HepG2 (cell line): ENCODE data around the gene CD248. TPM values are rescaled to one million over a fixed set of nuclear protein-coding genes. Genes with fewer than 3 reads are reported as not detected.

Experiments used
- ARHGAP35 ChIP-seq: sonication (generic); formaldehyde crosslinking; IDR thresholded peaks from 2 replicates; pipeline ENCODE4 v1.9.0; 2022; ENCODE audit warnings: mild to moderate bottlenecking, inconsistent platforms, moderate library complexity, missing genetic modification reagents, borderline replicate concordance
- ATF1 ChIP-seq: IDR thresholded peaks from 2 replicates; pipeline ENCODE4 v1.6.1; 2016; ENCODE audit warnings: mild to moderate bottlenecking, control low read depth
- CTCF ChIP-seq: sonication (generic); formaldehyde crosslinking; IDR thresholded peaks from 2 replicates; pipeline ENCODE4 v1.5.0; 2020; ENCODE audit warnings: mild to moderate bottlenecking, missing genetic modification reagents, moderate library complexity
- FOSL1 ChIP-seq: sonication (generic); formaldehyde crosslinking; IDR thresholded peaks from 2 replicates; pipeline ENCODE4 v1.9.0; 2021; ENCODE audit warnings: missing genetic modification reagents, borderline replicate concordance
- FOXM1 ChIP-seq: sonication (generic); formaldehyde crosslinking; IDR thresholded peaks from 2 replicates; pipeline ENCODE4 v1.5.0; 2020; ENCODE audit warnings: missing genetic modification reagents
- GATA4 ChIP-seq: sonication (generic); IDR thresholded peaks from 2 replicates; pipeline ENCODE4 v1.6.1; 2016; ENCODE audit warnings: antibody characterized with exemption, low read depth, borderline replicate concordance
- MBNL3 ChIP-seq: fragments of 250-450 bp; sonication (Bioruptor Pico); conservative IDR thresholded peaks from 2 replicates; pipeline ENCODE4 v1.8.0; 2022; ENCODE audit warnings: mild to moderate bottlenecking, inconsistent platforms
- NRL ChIP-seq: sonication (generic); formaldehyde crosslinking; IDR thresholded peaks from 2 replicates; pipeline ENCODE4 v1.5.0; 2020; ENCODE audit warnings: missing genetic modification reagents, mild to moderate bottlenecking, moderate library complexity, borderline replicate concordance
- ONECUT2 ChIP-seq: sonication (generic); formaldehyde crosslinking; IDR thresholded peaks from 2 replicates; pipeline ENCODE4 v1.4.0; 2020; ENCODE audit warnings: missing genetic modification reagents
- THAP8 ChIP-seq: sonication (generic); formaldehyde crosslinking; IDR thresholded peaks from 2 replicates; pipeline ENCODE4 v1.5.1; 2020; ENCODE audit warnings: missing genetic modification reagents, mild to moderate bottlenecking, borderline replicate concordance
- ZNF12 ChIP-seq: sonication (generic); formaldehyde crosslinking; IDR thresholded peaks from 2 replicates; pipeline ENCODE4 v1.5.0; 2020; ENCODE audit warnings: missing genetic modification reagents
- ZNF264 ChIP-seq: sonication (generic); formaldehyde crosslinking; IDR thresholded peaks from 2 replicates; pipeline ENCODE4 v1.4.0; 2020; ENCODE audit warnings: missing genetic modification reagents
- ZNF646 ChIP-seq: sonication (generic); formaldehyde crosslinking; IDR thresholded peaks from 2 replicates; pipeline ENCODE4 v1.9.0; 2021; ENCODE audit warnings: mild to moderate bottlenecking, missing genetic modification reagents
- ZNF749 ChIP-seq: sonication (generic); formaldehyde crosslinking; IDR thresholded peaks from 2 replicates; pipeline ENCODE4 v1.8.0; 2022; ENCODE audit warnings: mild to moderate bottlenecking, missing genetic modification reagents, moderate library complexity, borderline replicate concordance
- ZSCAN31 ChIP-seq: sonication (generic); formaldehyde crosslinking; IDR thresholded peaks from 2 replicates; pipeline ENCODE4 v1.5.0; 2020; ENCODE audit warnings: low read depth, mild to moderate bottlenecking, missing genetic modification reagents
- polyA plus RNA-seq, 8 experiments: library from polyadenylated mRNA; depleted of rRNA in 3 of 8; stranded (reverse) in 7 of 8; unstranded in 1 of 8; fragments of >200 nt; fragmentation: Illumina TruSeq in 4 of 8; extraction: Trizol in 4 of 8; gene quantifications; 2 replicates each; pipeline versions ENCODE4 v1.2.1 to v1.2.3, GENCODE V29; 2011 to 2016; ENCODE audit warnings: low read depth in 4 of 8, missing spikeins in 1 of 8, mixed read lengths in 1 of 8; ENCODE audit not compliant: insufficient read depth in 1 of 8
- total RNA-seq, 5 experiments: library from RNA; depleted of rRNA; stranded (reverse); fragments of >200 nt; fragmentation: Illumina TruSeq; extraction: Trizol; gene quantifications; 2 replicates each; pipeline ENCODE4 v1.2.3, GENCODE V29; 2016; ENCODE audit warnings: low read depth in 1 of 5
- TF ChIP-seq, protein P1 (sequence below): sonication (generic); formaldehyde crosslinking; IDR thresholded peaks from 2 replicates; pipeline ENCODE4 v1.5.0; 2020; ENCODE audit warnings: missing genetic modification reagents, mild to moderate bottlenecking, borderline replicate concordance
- TF ChIP-seq, protein P2 (sequence below): IDR thresholded peaks from 2 replicates; pipeline ENCODE4 v1.6.1; 2016; ENCODE audit warnings: missing biosample characterization, missing genetic modification reagents, low read depth

CD248 gene
- total and polyA plus RNA-seq, 2 of the 13 experiments (the other 11 are each of a cell fraction or from before 2014, with no cell fraction given) = 0.25 to 0.35 TPM

DNA sequence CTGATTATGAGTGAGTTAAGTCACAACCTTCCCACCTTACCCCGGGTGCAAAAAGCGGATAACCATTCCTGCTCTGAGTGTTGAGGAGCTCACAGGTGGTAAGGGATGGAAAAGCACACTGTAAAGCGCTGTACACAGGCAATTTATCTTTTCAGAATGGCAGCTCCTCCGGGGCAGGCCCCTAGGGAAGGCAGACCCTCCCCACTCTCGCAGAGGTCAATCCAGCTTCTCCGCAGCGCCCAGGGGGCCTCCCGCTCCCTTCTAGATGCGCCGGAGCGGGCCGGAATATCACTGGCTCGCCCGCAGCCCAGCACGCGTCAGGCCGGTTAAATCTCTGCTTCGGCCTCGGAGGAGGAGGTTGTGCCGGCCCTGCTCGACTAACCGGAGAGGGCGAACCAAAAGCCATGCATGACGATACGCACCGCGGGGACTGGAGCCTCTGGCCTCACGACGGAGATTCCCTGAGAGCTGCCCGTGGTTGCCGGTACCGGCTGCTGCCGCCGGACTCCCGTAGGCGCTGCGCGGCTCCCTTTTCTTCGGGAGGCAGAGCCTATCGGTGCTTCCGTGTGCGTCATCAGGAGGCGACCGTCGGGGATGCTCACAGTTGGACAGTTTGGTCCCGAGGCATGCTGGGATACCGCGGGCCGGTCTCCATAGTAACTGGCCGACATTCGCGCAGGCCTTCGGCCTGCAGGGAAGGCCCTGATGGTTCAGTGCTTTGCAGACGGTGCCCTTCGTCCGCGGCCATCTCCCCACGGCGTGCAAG is 27.9 kb upstream of the CD248 start, which contains the start of gene BRMS1 (continued):
- TF ChIP-seq ZNF646 (no peak), FOSL1 (CRISPR knock-in tag) (no peak), FOXM1 (CRISPR knock-in tag) (no peak), MBNL3 (CRISPR knock-in tag) (no peak), CTCF (CRISPR knock-in tag) (peak; percentile 35), ONECUT2 (CRISPR knock-in tag) (no peak), ZNF264 (peak; percentile 38; the same call in 1 of the 2 replicates), GATA4 (peak; percentile 35; the same call in 1 of the 2 replicates), NRL (CRISPR knock-in tag) (peak; percentile 57; the same call in 1 of the 2 replicates), ZNF12 (CRISPR knock-in tag) (no peak), ATF1 (CRISPR knock-in tag) (peak; percentile 99), THAP8 (no peak), ZSCAN31 (CRISPR knock-in tag) (no peak), ZNF749 (CRISPR knock-in tag) (no peak), ARHGAP35 (no peak; the same call in 1 of the 2 replicates)
- TF ChIP-seq, protein P1, sequence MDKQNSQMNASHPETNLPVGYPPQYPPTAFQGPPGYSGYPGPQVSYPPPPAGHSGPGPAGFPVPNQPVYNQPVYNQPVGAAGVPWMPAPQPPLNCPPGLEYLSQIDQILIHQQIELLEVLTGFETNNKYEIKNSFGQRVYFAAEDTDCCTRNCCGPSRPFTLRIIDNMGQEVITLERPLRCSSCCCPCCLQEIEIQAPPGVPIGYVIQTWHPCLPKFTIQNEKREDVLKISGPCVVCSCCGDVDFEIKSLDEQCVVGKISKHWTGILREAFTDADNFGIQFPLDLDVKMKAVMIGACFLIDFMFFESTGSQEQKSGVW (CRISPR knock-in tag) = no peak
- TF ChIP-seq, protein P2, sequence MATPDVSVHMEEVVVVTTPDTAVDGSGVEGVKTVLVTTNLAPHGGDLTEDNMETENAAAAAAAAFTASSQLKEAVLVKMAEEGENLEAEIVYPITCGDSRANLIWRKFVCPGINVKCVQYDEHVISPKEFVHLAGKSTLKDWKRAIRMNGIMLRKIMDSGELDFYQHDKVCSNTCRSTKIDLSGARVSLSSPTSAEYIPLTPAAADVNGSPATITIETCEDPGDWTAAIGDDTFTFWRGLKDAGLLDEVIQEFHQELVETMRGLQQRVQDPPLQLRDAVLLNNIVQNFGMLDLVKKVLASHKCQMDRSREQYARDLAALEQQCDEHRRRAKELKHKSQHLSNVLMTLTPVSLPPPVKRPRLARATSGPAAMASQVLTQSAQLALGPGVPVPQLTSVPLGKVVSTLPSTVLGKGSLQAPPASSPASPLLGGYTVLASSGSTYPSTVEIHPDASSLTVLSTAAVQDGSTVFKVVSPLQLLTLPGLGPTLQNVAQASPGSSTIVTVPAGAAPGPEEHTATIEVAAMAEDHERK = no peak
